Smooth muscle cell of the pulmonary artery (primary cell): ENCODE results near the gene DLG1. TPM values are rescaled to one million over a fixed set of nuclear protein-coding genes. Genes with fewer than 3 reads are reported as not detected.

Experiments
- total RNA-seq: library from RNA; depleted of rRNA; stranded (reverse); fragments of >200 nt; gene quantifications from 2 replicates; pipeline ENCODE4 v1.2.3, GENCODE V29; 2014

Gene DLG1
- 64.5 and 65.1 TPM in 2 replicates for total RNA-seq

DNA sequence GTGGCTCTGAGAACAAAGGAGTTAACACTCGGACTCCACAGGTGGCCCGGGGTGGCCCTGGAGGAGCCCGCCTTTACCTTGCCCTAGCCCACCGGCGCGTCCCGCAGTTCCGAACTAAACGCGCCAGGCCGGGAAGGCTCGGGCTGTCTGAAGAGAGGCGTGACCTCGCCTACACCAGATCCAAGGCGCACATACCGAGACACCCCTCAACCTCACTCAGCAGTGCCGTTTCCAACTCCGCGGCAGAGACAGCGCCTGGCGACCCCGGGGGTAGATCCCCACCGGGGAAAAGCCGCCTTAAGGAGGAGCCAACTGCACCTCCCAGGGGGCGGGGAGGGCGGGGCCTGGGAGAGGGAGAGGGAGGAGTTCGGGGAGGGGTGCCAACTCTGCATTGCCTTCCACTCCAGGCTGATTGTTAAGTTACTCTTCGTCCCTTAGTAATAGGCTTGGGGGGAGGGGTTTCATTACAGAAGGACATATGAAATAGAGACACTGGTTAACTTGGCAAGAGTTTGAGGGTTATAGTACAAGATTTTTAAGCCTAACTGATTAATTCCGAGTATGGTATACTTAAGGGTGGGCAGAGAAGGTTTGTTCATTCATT, at the start of gene DLG1:
Gene DLG1 (minus strand): TSS at position 272 of the 604 bp plus-strand sequence. CDS start 1,408 bp downstream, outside the sequence.

DNA sequence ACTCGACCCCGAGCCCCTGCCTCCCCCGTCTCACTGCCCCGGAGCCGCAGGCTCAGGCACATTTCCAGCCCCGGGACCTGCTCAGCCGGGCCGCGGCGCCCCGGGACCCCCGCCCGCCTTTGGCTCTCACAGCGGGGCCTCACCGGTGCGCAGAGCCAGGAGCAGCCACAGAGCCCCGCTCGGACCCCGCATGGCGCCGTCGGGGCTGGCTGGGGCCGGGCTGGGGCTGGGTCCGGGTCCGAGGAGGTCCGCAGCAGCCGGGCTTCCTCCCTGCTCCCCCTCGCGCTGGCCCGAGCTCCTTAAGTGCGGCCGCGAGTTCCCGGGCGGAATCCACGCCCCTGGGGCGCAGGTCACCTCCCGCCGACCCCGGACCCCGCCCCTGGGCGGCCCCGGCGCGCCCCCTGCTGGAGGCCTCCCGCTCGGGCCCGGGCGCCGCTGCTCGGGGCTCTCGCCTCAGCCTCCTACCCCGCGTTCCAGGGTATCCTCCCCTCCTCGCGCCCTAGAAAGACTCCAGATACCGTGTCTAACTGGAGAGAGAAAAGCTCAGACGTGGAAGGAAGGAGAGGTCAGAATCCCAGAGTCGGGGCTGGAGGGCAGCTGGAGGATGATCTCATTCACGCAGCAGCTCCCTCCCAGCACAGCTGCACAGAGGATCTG, 268.8 kb downstream of the DLG1 start, which contains the start of gene MELTF:
Gene MELTF (minus strand): TSS at position 307 of the 657 bp plus-strand sequence. CDS start 115 bp downstream, at position 192.

